Measurements from ENCODE around the gene TXLNB.

TXLNB gene

GRCh38 chr6:139320081-139320480 lies 28.3 kb upstream of the TXLNB start:
- no peaks in the 10 kb centered on the region for H3K9me3 ChIP-seq (ENCODE audit: insufficient read depth, low read length)
- no peaks in the 10 kb centered on the region for H3K79me2 ChIP-seq (ENCODE audit: low read length)
- no peak overlapping the region for H3K27ac ChIP-seq (ENCODE audit: low read length)
- no peaks in the 10 kb centered on the region for H4K20me1 ChIP-seq (ENCODE audit: insufficient read depth, low read length)
- H3K4me3 ChIP-seq (ENCODE audit: low read length) = no peak overlapping the region
- no peaks in the 10 kb centered on the region for H3K36me3 ChIP-seq (replicated peaks; ENCODE audit: low read depth, low read length)
- no peaks in the 10 kb centered on the region for H3K27me3 ChIP-seq (ENCODE audit: low read depth, low read length)
- TF ChIP-seq EZH2phosphoT487 (IDR thresholded peaks at IDR 0.05; ENCODE audit: low read depth) (no peak), CTCF (IDR thresholded peaks at IDR 0.05; ENCODE audit: low read depth, low read length) (no peak)
- H3K9ac ChIP-seq (ENCODE audit: low read length) = no peak overlapping the region
- H3K4me2 ChIP-seq (ENCODE audit: low read length) = no peak overlapping the region
- peaks cover 21% of the 10 kb centered on the region for H3K4me1 ChIP-seq (ENCODE audit: low read length)
- H2AFZ ChIP-seq (ENCODE audit: low read depth, low read length) = no peak overlapping the region

DNA sequence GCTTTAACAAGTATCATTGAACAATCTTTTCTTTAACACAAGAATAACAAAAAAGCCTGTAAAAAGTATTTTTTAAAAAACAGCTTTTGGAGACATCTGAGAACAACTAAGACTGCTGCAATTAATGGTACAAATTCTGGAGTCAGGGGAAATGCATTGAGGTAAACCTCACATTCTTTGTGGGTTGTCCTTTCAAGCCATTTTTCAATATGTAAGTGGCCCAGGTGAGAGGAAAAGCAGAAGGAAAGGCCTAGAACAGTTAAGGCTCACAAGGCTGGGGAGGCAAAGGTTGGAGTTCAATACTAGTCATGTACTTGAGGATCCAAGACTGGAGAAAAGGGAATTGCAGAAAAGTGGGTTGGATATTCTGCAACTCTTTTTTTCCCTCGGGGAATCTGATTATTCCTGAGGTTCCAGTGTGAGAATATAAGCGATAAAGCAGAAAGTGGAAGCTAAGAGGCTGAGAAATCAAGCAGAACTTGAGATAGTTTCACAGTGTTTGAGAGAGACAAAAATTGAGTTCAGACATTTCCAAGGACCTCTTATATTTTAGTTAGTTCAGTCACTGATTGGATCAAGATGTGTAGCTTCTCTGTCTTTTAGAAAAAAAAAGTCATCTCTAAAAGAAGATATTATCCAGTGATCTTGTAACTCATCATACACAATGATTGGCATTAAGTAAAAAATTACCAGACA lies 25.0 kb upstream of the TXLNB start:
- no peak overlapping the region for H3K4me2 ChIP-seq (ENCODE audit: low read length)
- TF ChIP-seq EZH2phosphoT487 (IDR thresholded peaks at IDR 0.05; ENCODE audit: low read depth) (no peak), CTCF (IDR thresholded peaks at IDR 0.05; ENCODE audit: low read depth, low read length) (no peak)
- no peak overlapping the region for H2AFZ ChIP-seq (ENCODE audit: low read depth, low read length)
- H3K27ac ChIP-seq (ENCODE audit: low read length) = no peak overlapping the region
- no peaks in the 10 kb centered on the region for H3K79me2 ChIP-seq (ENCODE audit: low read length)
- H3K9me3 ChIP-seq (ENCODE audit: insufficient read depth, low read length) = no peaks in the 10 kb centered on the region
- 0 out of 2 replicates have a peak, but pooled peaks cover 6% of the 10 kb centered on the region for H3K4me1 ChIP-seq (ENCODE audit: low read length)
- H4K20me1 ChIP-seq (ENCODE audit: insufficient read depth, low read length) = no peaks in the 10 kb centered on the region
- no peak overlapping the region for H3K4me3 ChIP-seq (ENCODE audit: low read length)
- no peaks in the 10 kb centered on the region for H3K27me3 ChIP-seq (ENCODE audit: low read depth, low read length)
- no peak overlapping the region for H3K9ac ChIP-seq (ENCODE audit: low read length)
- H3K36me3 ChIP-seq (replicated peaks; ENCODE audit: low read depth, low read length) = no peaks in the 10 kb centered on the region

GRCh38 chr6:139313784-139314545 lies 22.2 kb upstream of the TXLNB start:
- H3K79me2 ChIP-seq (ENCODE audit: low read length) = no peaks in the 10 kb centered on the region
- H3K4me2 ChIP-seq (ENCODE audit: low read length) = no peak overlapping the region
- no peak overlapping the region for H3K9ac ChIP-seq (ENCODE audit: low read length)
- H3K27ac ChIP-seq (ENCODE audit: low read length) = no peak overlapping the region
- no peaks in the 10 kb centered on the region for H3K36me3 ChIP-seq (replicated peaks; ENCODE audit: low read depth, low read length)
- H2AFZ ChIP-seq (ENCODE audit: low read depth, low read length) = no peak overlapping the region
- no peaks in the 10 kb centered on the region for H3K9me3 ChIP-seq (ENCODE audit: insufficient read depth, low read length)
- no peak overlapping the region for H3K4me3 ChIP-seq (ENCODE audit: low read length)
- no peaks in the 10 kb centered on the region for H4K20me1 ChIP-seq (ENCODE audit: insufficient read depth, low read length)
- TF ChIP-seq EZH2phosphoT487 (IDR thresholded peaks at IDR 0.05; ENCODE audit: low read depth) = no peak
- TF ChIP-seq CTCF (IDR thresholded peaks at IDR 0.05; ENCODE audit: low read depth, low read length) = no peak
- H3K4me1 ChIP-seq (ENCODE audit: low read length) = peaks cover 9% of the 10 kb centered on the region
- no peaks in the 10 kb centered on the region for H3K27me3 ChIP-seq (ENCODE audit: low read depth, low read length)

DNA sequence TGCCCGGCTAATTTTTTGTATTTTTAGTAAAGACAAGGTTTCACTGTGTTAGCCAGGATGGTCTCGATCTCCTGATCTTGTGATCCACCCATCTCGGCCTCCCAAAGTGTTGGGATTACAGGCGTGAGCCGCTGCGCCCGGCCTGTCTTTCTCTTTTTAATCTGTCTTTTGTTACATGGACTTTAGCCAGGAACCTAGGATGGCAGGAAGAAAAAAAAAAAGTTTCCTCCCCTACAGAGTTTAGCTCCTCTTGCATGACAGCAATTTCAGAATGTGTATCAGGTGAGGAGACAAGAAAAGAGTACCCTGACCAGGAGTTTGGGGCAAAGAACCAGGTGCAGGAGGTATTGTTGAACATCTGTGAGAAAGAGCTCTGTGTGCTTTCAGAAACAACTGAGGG lies 21.4 kb upstream of the TXLNB start:
- TF ChIP-seq EZH2phosphoT487 (IDR thresholded peaks at IDR 0.05; ENCODE audit: low read depth) (no peak), CTCF (IDR thresholded peaks at IDR 0.05; ENCODE audit: low read depth, low read length) (no peak)
- H3K79me2 ChIP-seq (ENCODE audit: low read length) = no peaks in the 10 kb centered on the region
- no peaks in the 10 kb centered on the region for H3K27me3 ChIP-seq (ENCODE audit: low read depth, low read length)
- no peak overlapping the region for H2AFZ ChIP-seq (ENCODE audit: low read depth, low read length)
- H3K9ac ChIP-seq (ENCODE audit: low read length) = no peak overlapping the region
- no peaks in the 10 kb centered on the region for H3K36me3 ChIP-seq (replicated peaks; ENCODE audit: low read depth, low read length)
- H3K4me2 ChIP-seq (ENCODE audit: low read length) = no peak overlapping the region
- peaks cover 16% of the 10 kb centered on the region for H3K4me1 ChIP-seq (ENCODE audit: low read length)
- no peaks in the 10 kb centered on the region for H4K20me1 ChIP-seq (ENCODE audit: insufficient read depth, low read length)
- H3K4me3 ChIP-seq (ENCODE audit: low read length) = no peak overlapping the region
- no peaks in the 10 kb centered on the region for H3K9me3 ChIP-seq (ENCODE audit: insufficient read depth, low read length)
- H3K27ac ChIP-seq (ENCODE audit: low read length) = no peak overlapping the region
